HCT116 (cell line): ENCODE measurements around the gene AP3D1. TPM values are rescaled to one million over a fixed set of nuclear protein-coding genes. Genes with fewer than 3 reads are reported as not detected.

ENCODE experiments used
- ATAC-seq: fragments of 200-7000 bp; cut with Tn5 transposase; 2 replicates; pipeline ENCODE4 v1.9.1; 2020; ENCODE audit warnings: mild to moderate bottlenecking, moderate library complexity
- BruUV-seq: library from RNA; stranded (reverse); fragments of 400-500 nt; replicated peaks from 2 replicates; lab custom pipeline; 2021; lab: Mats Ljungman, UMichigan
- CTCF ChIA-PET: fragments of 300-600 bp; sonication (Branson Sonifier 250); formaldehyde crosslinking; loops from one replicate; lab custom pipeline; 2021; ENCODE audit warnings: antibody characterized with exemption; lab: Charles Lee
- POLR2A ChIA-PET: fragments of 300-600, 350-600 bp; sonication (Branson Sonifier 250); formaldehyde crosslinking; loops from one replicate; lab custom pipeline; 2021; ENCODE audit warnings: antibody characterized with exemption; lab: Charles Lee
- RAD21 ChIA-PET, 2 experiments: fragments of 300-600 bp; sonication (Branson Sonifier 250); formaldehyde crosslinking; loops; one replicate each; lab custom pipeline; 2023; ENCODE audit warnings: low total read pairs in 2 of 2; ENCODE audit not compliant: uncharacterized antibody in 2 of 2, unreplicated experiment in 2 of 2, low non-redundant PET in 1 of 2; lab: Charles Lee
- DNase-seq: peaks from one replicate; pipeline ENCODE4 v3.0.0-alpha.2; 2010; ENCODE audit warnings: low read depth, low spot score
- H2AFZ ChIP-seq: fragments of 200-600 bp; shearing (Covaris generic), sonication (generic); 2 replicates; pipeline ENCODE4 v1.6.1; 2017; ENCODE audit warnings: low read depth, mixed run types, mixed read lengths, antibody characterized with exemption, low read length; ENCODE audit not compliant: poor library complexity, severe bottlenecking
- H3K27ac ChIP-seq: 2 replicates; pipeline ENCODE4 v1.5.1; 2012; ENCODE audit warnings: low read depth, low read length
- H3K27me3 ChIP-seq: fragments of 200-600 bp; sonication (generic); 2 replicates; pipeline ENCODE4 v1.6.1; 2016; ENCODE audit warnings: mixed run types, low read length, mixed read lengths; ENCODE audit not compliant: insufficient read depth
- H3K36me3 ChIP-seq, 2 experiments: fragments of 200-500 bp in 1 of 2; fragments of 200-600 bp in 1 of 2; sonication (Bioruptor generic) in 1 of 2; sonication (generic) in 1 of 2; 2 replicates each; pipeline versions ENCODE4 v1.5.1 to v1.6.1; 2014 to 2016; ENCODE audit warnings: low read length in 2 of 2, inconsistent platforms in 1 of 2, mixed read lengths in 1 of 2, mixed run types in 1 of 2; ENCODE audit not compliant: insufficient read depth in 2 of 2, control insufficient read depth in 1 of 2
- H3K4me1 ChIP-seq, 2 experiments: fragments of 200-600 bp in 1 of 2; sonication (generic) in 1 of 2; 2 replicates each; pipeline versions ENCODE4 v1.5.1 to v1.6.1; 2012 to 2017; ENCODE audit warnings: low read length in 2 of 2, inconsistent platforms in 1 of 2, mild to moderate bottlenecking in 1 of 2, mixed read lengths in 1 of 2, mixed run types in 1 of 2, moderate library complexity in 1 of 2; ENCODE audit not compliant: insufficient read depth in 2 of 2, control insufficient read depth in 1 of 2
- H3K4me2 ChIP-seq: fragments of 200-600 bp; sonication (generic); 2 replicates; pipeline ENCODE4 v1.6.1; 2017; ENCODE audit warnings: mixed run types, low read length, mixed read lengths
- H3K4me3 ChIP-seq, 2 experiments: fragments of 200-600 bp in 1 of 2; sonication (generic) in 1 of 2; replicated peaks in 1 of 2; 2 replicates each; pipeline ENCODE4 v1.5.1; 2011 to 2016; ENCODE audit warnings: low read length in 2 of 2, control low read depth in 1 of 2, low read depth in 1 of 2, mild to moderate bottlenecking in 1 of 2, mixed read lengths in 1 of 2, mixed run types in 1 of 2
- H3K79me2 ChIP-seq: fragments of 200-600 bp; sonication (generic); 2 replicates; pipeline ENCODE4 v1.6.1; 2017; ENCODE audit warnings: mild to moderate bottlenecking, mixed run types, low read length, moderate library complexity, mixed read lengths; ENCODE audit not compliant: insufficient read depth
- H3K9ac ChIP-seq: fragments of 200-600 bp; sonication (generic); 2 replicates; pipeline ENCODE4 v1.6.1; 2016; ENCODE audit warnings: low read length, mixed read lengths
- H3K9me2 ChIP-seq: fragments of 200-600 bp; sonication (generic), shearing (Covaris generic); 2 replicates; pipeline ENCODE4 v1.6.1; 2017; ENCODE audit warnings: mixed run types, mild to moderate bottlenecking, moderate library complexity; ENCODE audit not compliant: insufficient read depth
- H3K9me3 ChIP-seq, 2 experiments: fragments of 200-500 bp in 1 of 2; fragments of 200-600 bp in 1 of 2; sonication (Bioruptor generic) in 1 of 2; sonication (generic) in 1 of 2; 2 replicates each; pipeline ENCODE4 v1.6.1; 2014 to 2017; ENCODE audit warnings: low read length in 2 of 2, mixed read lengths in 2 of 2, inconsistent platforms in 1 of 2, low read depth in 1 of 2, mild to moderate bottlenecking in 1 of 2, mixed run types in 1 of 2, moderate library complexity in 1 of 2; ENCODE audit not compliant: control insufficient read depth in 1 of 2, insufficient read depth in 1 of 2
- H4K20me1 ChIP-seq: fragments of 200-600 bp; sonication (generic), shearing (Covaris generic); 2 replicates; pipeline ENCODE4 v1.6.1; 2017; ENCODE audit warnings: mixed run types, mild to moderate bottlenecking, moderate library complexity; ENCODE audit not compliant: insufficient read depth
- ELF1 ChIP-seq: IDR thresholded peaks from 2 replicates; pipeline ENCODE4 v1.6.1; 2012; ENCODE audit warnings: low read depth, borderline replicate concordance
- REST ChIP-seq: IDR thresholded peaks from 2 replicates; pipeline ENCODE4 v1.6.1; 2012; ENCODE audit warnings: low read depth
- SP1 ChIP-seq: IDR thresholded peaks from 2 replicates; pipeline ENCODE4 v1.6.1; 2012; ENCODE audit warnings: low read depth
- ZFX ChIP-seq: fragments of 450-650 bp; IDR thresholded peaks from 2 replicates; pipeline ENCODE4 v1.6.1; 2017
- intact Hi-C: fragments of 100-400 bp; cut with micrococcal nuclease; formaldehyde crosslinking; loops from 2 replicates; pipeline ENCODE4 v1.10.0; 2022
- total RNA-seq: library from RNA; stranded (reverse); gene quantifications from one replicate; pipeline ENCODE4 v1.2.1, GENCODE V29; 2021; ENCODE audit not compliant: unreplicated experiment

The AP3D1 gene
- total RNA-seq, 1 experiment from 2014 or later = 137 TPM

DNA sequence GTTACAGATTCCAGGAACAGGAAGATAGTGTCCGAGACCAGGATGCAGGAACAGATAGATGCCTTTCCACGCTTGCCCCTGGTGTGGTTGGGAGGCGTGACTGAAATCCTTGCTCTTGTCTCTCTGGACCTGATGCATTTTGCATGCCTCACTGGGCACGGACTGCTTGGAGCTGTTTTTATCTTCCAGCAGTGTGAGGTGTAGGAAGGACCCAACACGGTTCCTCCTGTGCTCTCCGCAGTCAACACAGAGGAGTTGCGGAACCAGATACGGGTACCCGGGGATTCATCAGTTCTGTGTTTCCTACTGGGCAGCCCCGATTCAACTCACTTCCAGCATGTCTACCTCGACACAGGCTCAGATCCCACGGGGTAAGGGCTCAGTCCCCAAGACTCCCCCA is 18.9 kb upstream of the AP3D1 start:
- Histone ChIP-seq H3K4me1 (peaks cover 55 to 85% of the 10 kb centered on the region in 2 experiments), H2AFZ (no peak overlapping the region), H3K27me3 (no peaks in the 10 kb centered on the region), H3K4me2 (peak overlapping the region; percentile 89), H4K20me1 (peaks cover 19% of the 10 kb centered on the region; the same call in 1 of the 2 replicates), H3K36me3 (peaks cover 0 to 20% of the 10 kb centered on the region in 2 experiments; a peak in 1 of 4 replicates), H3K9me2 (no peaks in the 10 kb centered on the region), H3K79me2 (peaks cover 99% of the 10 kb centered on the region)
- ChIA-PET CTCF (interaction anchor here (0.8 kb wide), 1 partner anchor 14 kb away, joined by 5 read pairs; no protein-coding TSS in a partner anchor), RAD21 (interaction anchor here in 1 of 2 experiments (0.5 kb wide), 1 partner anchor 272 kb away, joined by 3 read pairs; no protein-coding TSS in a partner anchor), POLR2A (interaction anchor here (0.8 to 1.7 kb wide), 3 partner anchors 14 to 111 kb away, joined by 3 to 6 read pairs (median 6); no protein-coding TSS in a partner anchor)
- no peak for ATAC-seq
- intact Hi-C loops = no loop called here
- BruUV-seq = no TSS peak
- TF ChIP-seq ELF1 = no peak
- no peak for TF ChIP-seq SP1
- no peak for TF ChIP-seq REST
- TF ChIP-seq ZFX = no peak
- TF ChIP-seq, all 23 proteins: peak for 0
- H3K9ac ChIP-seq = peak overlapping the region; percentile 2; the same call in 1 of the 2 replicates
- no peak for DNase-seq
- H3K4me3 ChIP-seq = no peak overlapping the region
- H3K27ac ChIP-seq = peak overlapping the region; percentile 99
- H3K9me3 ChIP-seq = no peaks in the 10 kb centered on the region
